BJ (cell line): ENCODE results near the gene GRIN1. TPM values are rescaled to one million over a fixed set of nuclear protein-coding genes. Genes with fewer than 3 reads are reported as not detected.

Experiments
- CTCF ChIA-PET: fragments of 350-600 bp; formaldehyde crosslinking; extraction: SDS; loops from one replicate; lab custom pipeline; 2021; ENCODE audit warnings: antibody characterized with exemption, inconsistent platforms; lab: Yijun Ruan, JAX
- POLR2A ChIA-PET: fragments of 300-600 bp; sonication (Branson Sonifier 250); formaldehyde crosslinking; extraction: SDS; loops from one replicate; lab custom pipeline; 2021; ENCODE audit warnings: antibody characterized with exemption; lab: Charles Lee
- DNase-seq: peaks from one replicate; pipeline ENCODE4 v3.0.0-alpha.2; 2011; ENCODE audit warnings: low read depth
- H3K27me3 ChIP-seq: 2 replicates; pipeline ENCODE4 v1.6.0; 2011; ENCODE audit warnings: low read length; ENCODE audit not compliant: control insufficient read depth, insufficient read depth
- H3K36me3 ChIP-seq: 2 replicates; pipeline ENCODE4 v1.5.1; 2011; ENCODE audit warnings: low read length; ENCODE audit not compliant: control insufficient read depth, insufficient read depth
- H3K4me3 ChIP-seq: 2 replicates; pipeline ENCODE4 v1.5.1; 2011; ENCODE audit warnings: low read depth, mild to moderate bottlenecking, control low read depth, low read length
- CTCF ChIP-seq: IDR thresholded peaks from 2 replicates; pipeline ENCODE4 v1.5.1; 2011; ENCODE audit warnings: low read depth, mild to moderate bottlenecking, control low read depth, inconsistent platforms, low read length, moderate library complexity; ENCODE audit not compliant: insufficient read depth
- polyA plus RNA-seq: library from polyadenylated mRNA; depleted of rRNA; stranded (reverse); fragments of >200 nt; gene quantifications from 2 replicates; pipeline ENCODE4 v1.2.3, GENCODE V29; 2011

Gene GRIN1
- polyA plus RNA-seq, 1 experiment, result 0.10 TPM

- H3K27me3 ChIP-seq, result no peaks in the 10 kb centered on the region
- peaks cover 38% of the 10 kb centered on the region for H3K36me3 ChIP-seq
- no peak for DNase-seq
- no peak overlapping the region for H3K4me3 ChIP-seq
- ChIA-PET CTCF (no interaction called here), POLR2A (no interaction called here)
- no peak for TF ChIP-seq CTCF
These were observed 28.6 kb upstream of the GRIN1 start for GRCh38 chr9:137110147-137110910.

GRCh38 chr9:137110911-137111787 lies 27.8 kb upstream of the GRIN1 start:
- no peak for DNase-seq
- no peak for TF ChIP-seq CTCF
- Histone ChIP-seq H3K36me3 (peaks cover 33% of the 10 kb centered on the region), H3K27me3 (no peaks in the 10 kb centered on the region), H3K4me3 (no peak overlapping the region)
- ChIA-PET CTCF (interaction anchor here (0.9 kb wide), 1 partner anchor 9 kb away, joined by 3 read pairs; no protein-coding TSS in a partner anchor), POLR2A (no interaction called here)

- ChIA-PET POLR2A (no interaction called here), CTCF (interaction anchor here (0.9 kb wide), 1 partner anchor 8 kb away, joined by 3 read pairs; no protein-coding TSS in a partner anchor)
- no peak for TF ChIP-seq CTCF
- Histone ChIP-seq H3K36me3 (peaks cover 29% of the 10 kb centered on the region), H3K27me3 (no peaks in the 10 kb centered on the region), H3K4me3 (no peak overlapping the region)
- no peak for DNase-seq
These were observed 27.0 kb upstream of the GRIN1 start for GRCh38 chr9:137111788-137112563.

- H3K4me3 ChIP-seq, result no peak overlapping the region
- TF ChIP-seq CTCF, result no peak
- POLR2A ChIA-PET, result no interaction called here
- peaks cover 22% of the 10 kb centered on the region for H3K36me3 ChIP-seq
- CTCF ChIA-PET, result interaction anchor here (0.9 to 1.5 kb wide), 2 partner anchors 7 to 124 kb away, joined by 3 to 9 read pairs; no protein-coding TSS in a partner anchor
- no peak for DNase-seq
- no peaks in the 10 kb centered on the region for H3K27me3 ChIP-seq
These were observed 26.2 kb upstream of the GRIN1 start for GRCh38 chr9:137112564-137113384.
